Suprapubic skin (tissue), 4 donors: ENCODE results near the gene ROCK1. TPM values are rescaled to one million over a fixed set of nuclear protein-coding genes. Genes with fewer than 3 reads are reported as not detected.

Experiments used
- DNase-seq, 2 donors: peaks; one replicate each; pipeline ENCODE4 v3.0.0-alpha.2; 2019; ENCODE audit warnings: low spot score in 2 of 2
- H3K27ac ChIP-seq: fragments of 200-600 bp; sonication (generic); one replicate; pipeline ENCODE4 v1.5.1; 2019
- H3K27me3 ChIP-seq: fragments of 200-600 bp; sonication (generic); one replicate; pipeline ENCODE4 v1.5.1; 2019
- H3K36me3 ChIP-seq: fragments of 200-600 bp; sonication (generic); one replicate; pipeline ENCODE4 v1.5.1; 2019
- H3K4me1 ChIP-seq: fragments of 200-600 bp; sonication (generic); one replicate; pipeline ENCODE4 v1.5.1; 2019
- H3K4me3 ChIP-seq: fragments of 200-600 bp; sonication (generic); one replicate; pipeline ENCODE4 v1.5.1; 2019; ENCODE audit warnings: mild to moderate bottlenecking
- H3K9me3 ChIP-seq: fragments of 200-600 bp; sonication (generic); one replicate; pipeline ENCODE4 v1.5.1; 2019
- EP300 ChIP-seq: sonication (generic); formaldehyde crosslinking; IDR thresholded peaks from one replicate; pipeline ENCODE4 v1.6.1; 2017; ENCODE audit warnings: antibody characterized with exemption
- POLR2A ChIP-seq, 2 donors: fragments of 450-650 bp; IDR thresholded peaks; one replicate each; pipeline ENCODE4 v1.6.1; 2017; ENCODE audit warnings: antibody characterized with exemption in 2 of 2, mild to moderate bottlenecking in 2 of 2, moderate library complexity in 2 of 2
- POLR2AphosphoS5 ChIP-seq, 3 donors: sonication (generic); formaldehyde crosslinking; IDR thresholded peaks; one replicate each; pipeline ENCODE4 v1.6.1; 2017; ENCODE audit warnings: antibody characterized with exemption in 3 of 3
- WGBS: methylation state at CpG from one replicate; pipeline ENCODE4 v1.1.5; 2018; 5-methylcytosine and 5-hydroxymethylcytosine counted together
- total RNA-seq, 4 donors: library from RNA; depleted of rRNA; stranded (reverse); fragments of >200 nt; gene quantifications; one replicate each; pipeline ENCODE4 v1.1.0, GENCODE V29; 2016
- TF ChIP-seq, protein P1 (sequence below), 2 donors: fragments of 200-600 bp in 1 of 2; fragments of 450-650 bp in 1 of 2; sonication (generic) in 1 of 2; IDR thresholded peaks; one replicate each; pipeline ENCODE4 v1.5.1; 2016 to 2019; ENCODE audit warnings: antibody characterized with exemption in 2 of 2, mild to moderate bottlenecking in 1 of 2, moderate library complexity in 1 of 2

The ROCK1 gene
- total RNA-seq, 4 donors from 2014 or later, result 11.6 to 51.9 (median 26.2) TPM

DNA sequence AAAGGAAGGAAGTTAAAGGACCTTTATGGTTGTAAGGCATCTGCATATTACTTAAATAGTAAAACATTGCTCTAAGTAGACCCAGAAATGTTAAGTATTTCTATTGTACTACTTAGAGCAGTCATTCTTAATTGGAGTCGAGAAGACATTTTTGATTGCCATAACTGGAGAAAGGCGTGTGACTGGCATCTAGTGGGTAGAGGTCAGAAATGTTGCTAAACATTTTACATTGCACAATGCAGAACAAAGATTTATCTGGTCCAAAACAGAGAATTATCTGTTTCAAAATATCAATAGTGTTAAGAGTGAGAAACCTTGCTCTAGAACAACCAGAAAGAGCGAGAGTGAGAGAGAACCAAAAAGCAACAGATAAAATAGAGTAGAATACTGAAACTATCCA, 23.3 kb upstream of the ROCK1 start:
- TF ChIP-seq, protein P1, sequence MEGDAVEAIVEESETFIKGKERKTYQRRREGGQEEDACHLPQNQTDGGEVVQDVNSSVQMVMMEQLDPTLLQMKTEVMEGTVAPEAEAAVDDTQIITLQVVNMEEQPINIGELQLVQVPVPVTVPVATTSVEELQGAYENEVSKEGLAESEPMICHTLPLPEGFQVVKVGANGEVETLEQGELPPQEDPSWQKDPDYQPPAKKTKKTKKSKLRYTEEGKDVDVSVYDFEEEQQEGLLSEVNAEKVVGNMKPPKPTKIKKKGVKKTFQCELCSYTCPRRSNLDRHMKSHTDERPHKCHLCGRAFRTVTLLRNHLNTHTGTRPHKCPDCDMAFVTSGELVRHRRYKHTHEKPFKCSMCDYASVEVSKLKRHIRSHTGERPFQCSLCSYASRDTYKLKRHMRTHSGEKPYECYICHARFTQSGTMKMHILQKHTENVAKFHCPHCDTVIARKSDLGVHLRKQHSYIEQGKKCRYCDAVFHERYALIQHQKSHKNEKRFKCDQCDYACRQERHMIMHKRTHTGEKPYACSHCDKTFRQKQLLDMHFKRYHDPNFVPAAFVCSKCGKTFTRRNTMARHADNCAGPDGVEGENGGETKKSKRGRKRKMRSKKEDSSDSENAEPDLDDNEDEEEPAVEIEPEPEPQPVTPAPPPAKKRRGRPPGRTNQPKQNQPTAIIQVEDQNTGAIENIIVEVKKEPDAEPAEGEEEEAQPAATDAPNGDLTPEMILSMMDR (IDR thresholded peaks at IDR 0.05), result peak; percentile 15 to 29
- TF ChIP-seq POLR2A (IDR thresholded peaks at IDR 0.05), result no peak
- DNase-seq, result no peak
- Histone ChIP-seq H3K9me3 (no peaks in the 10 kb centered on the region), H3K27me3 (no peaks in the 10 kb centered on the region), H3K4me1 (no peaks in the 10 kb centered on the region), H3K36me3 (no peaks in the 10 kb centered on the region), H3K4me3 (no peak overlapping the region), H3K27ac (no peak overlapping the region)
- WGBS, result 50% methylated on average over 3 of the region's 3 CpGs

DNA sequence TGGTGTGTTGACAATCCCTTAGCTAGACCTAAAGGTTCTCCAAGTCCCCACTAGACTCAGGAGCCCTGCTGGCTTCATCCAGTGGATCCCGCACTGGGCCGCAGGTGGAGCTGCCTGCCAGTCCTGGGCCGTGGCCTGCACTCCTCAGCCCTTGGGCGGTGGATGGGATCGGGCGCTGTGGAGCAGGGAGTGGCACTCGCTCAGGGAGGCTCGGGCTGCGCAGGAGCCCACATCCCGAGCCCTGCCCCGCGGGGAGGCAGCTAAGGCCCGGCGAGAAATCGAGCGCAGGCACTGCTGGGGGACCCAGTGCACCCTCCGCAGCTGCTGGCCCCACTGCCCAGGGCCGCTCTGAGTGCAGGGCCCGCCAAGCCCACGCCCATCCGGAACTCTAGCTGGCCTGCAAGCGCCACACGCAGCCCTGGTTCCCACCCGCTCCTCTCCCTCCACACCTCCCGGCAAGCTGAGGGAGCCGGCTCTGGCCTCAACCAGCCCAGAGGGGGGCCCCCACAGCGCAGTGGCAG, 20.8 kb upstream of the ROCK1 start:
- WGBS, result 100% methylated on average over 3 of the region's 27 CpGs

DNA sequence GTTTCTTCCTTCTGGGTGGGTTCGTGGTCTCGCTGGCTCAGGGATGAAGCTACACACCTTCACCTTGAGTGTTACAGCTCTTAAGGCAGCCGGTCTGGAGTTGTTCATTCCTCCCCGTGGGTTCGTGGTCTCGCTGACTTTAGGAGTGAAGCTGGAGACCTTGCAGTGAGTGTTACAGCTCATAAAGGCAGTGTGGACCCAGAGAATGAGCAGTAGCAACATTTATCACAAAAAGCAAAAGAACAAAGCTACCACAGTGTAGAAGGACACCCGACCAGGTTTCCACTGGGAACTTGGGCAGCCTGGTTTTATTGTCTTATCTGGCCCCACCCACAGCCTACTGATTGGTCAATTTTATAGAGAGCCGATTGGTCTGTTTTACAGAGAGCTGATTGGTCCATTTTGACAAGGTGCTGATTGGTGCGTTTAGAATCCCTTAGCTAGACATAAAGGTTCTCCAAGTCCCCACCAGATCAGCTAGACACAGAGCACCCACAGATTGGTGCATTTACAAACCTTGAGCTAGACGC, 20.1 kb upstream of the ROCK1 start:
- 99% methylated on average over 7 of the region's 10 CpGs for WGBS
- no peak for DNase-seq
- no peaks in the 10 kb centered on the region for H3K4me1 ChIP-seq
- no peak for TF ChIP-seq POLR2A (IDR thresholded peaks at IDR 0.05)
- TF ChIP-seq EP300, result no peak
- TF ChIP-seq POLR2AphosphoS5 (IDR thresholded peaks at IDR 0.05), result no peak
- TF ChIP-seq, protein P1 (IDR thresholded peaks at IDR 0.05), result no peak
- H3K27ac ChIP-seq, result no peak overlapping the region
- H3K9me3 ChIP-seq, result no peaks in the 10 kb centered on the region
- H3K4me3 ChIP-seq, result no peak overlapping the region
- no peaks in the 10 kb centered on the region for H3K36me3 ChIP-seq
- H3K27me3 ChIP-seq, result no peaks in the 10 kb centered on the region

More for the DNA sequence above, 20.8 kb upstream of the ROCK1 start:
- Histone ChIP-seq H3K27me3 (no peaks in the 10 kb centered on the region), H3K9me3 (no peaks in the 10 kb centered on the region), H3K4me1 (no peaks in the 10 kb centered on the region), H3K36me3 (no peaks in the 10 kb centered on the region), H3K27ac (no peak overlapping the region), H3K4me3 (no peak overlapping the region)
- no peak for TF ChIP-seq POLR2A (IDR thresholded peaks at IDR 0.05)
- TF ChIP-seq POLR2AphosphoS5 (IDR thresholded peaks at IDR 0.05), result no peak
- TF ChIP-seq, protein P1 (IDR thresholded peaks at IDR 0.05), result no peak
- no peak for TF ChIP-seq EP300
- no peak for DNase-seq

DNA sequence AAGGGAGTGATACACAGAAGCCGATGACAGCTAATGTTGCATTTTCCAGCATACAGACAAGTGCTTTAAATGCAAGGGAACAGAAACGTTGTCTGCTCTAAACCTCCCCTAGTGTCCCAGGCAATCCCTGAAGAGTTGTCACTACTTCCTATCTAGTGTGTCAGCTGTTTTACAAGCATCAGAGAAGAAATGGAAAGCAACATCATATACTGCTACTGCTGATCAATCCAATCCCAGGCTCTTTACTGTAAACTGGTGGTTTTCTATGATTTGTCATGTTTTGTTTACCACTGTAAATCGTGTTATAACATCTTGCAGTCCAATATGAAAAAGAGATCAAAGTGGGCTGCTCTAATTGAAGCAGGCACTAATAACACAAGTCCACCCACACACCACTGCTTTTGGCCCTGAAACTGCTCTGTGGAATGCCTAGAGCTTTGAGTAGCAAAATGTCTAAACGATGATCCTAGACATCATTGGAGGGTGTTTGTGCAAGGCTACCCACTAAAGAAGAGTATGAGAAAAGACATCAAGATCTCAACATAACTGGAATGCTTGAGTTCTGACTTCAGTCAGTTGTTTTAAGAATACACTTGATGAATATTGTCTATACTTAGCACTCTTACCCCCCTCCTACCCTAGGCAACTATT, 18.1 kb upstream of the ROCK1 start:
- Histone ChIP-seq H3K36me3 (no peaks in the 10 kb centered on the region), H3K27me3 (no peaks in the 10 kb centered on the region), H3K4me1 (no peaks in the 10 kb centered on the region), H3K9me3 (no peaks in the 10 kb centered on the region), H3K27ac (no peak overlapping the region), H3K4me3 (no peak overlapping the region)
- DNase-seq, result no peak
- TF ChIP-seq, protein P1 (IDR thresholded peaks at IDR 0.05), result no peak
- TF ChIP-seq POLR2AphosphoS5 (IDR thresholded peaks at IDR 0.05), result no peak
- TF ChIP-seq POLR2A (IDR thresholded peaks at IDR 0.05), result no peak
- no peak for TF ChIP-seq EP300
- 42% methylated on average over 4 of the region's 4 CpGs for WGBS

DNA sequence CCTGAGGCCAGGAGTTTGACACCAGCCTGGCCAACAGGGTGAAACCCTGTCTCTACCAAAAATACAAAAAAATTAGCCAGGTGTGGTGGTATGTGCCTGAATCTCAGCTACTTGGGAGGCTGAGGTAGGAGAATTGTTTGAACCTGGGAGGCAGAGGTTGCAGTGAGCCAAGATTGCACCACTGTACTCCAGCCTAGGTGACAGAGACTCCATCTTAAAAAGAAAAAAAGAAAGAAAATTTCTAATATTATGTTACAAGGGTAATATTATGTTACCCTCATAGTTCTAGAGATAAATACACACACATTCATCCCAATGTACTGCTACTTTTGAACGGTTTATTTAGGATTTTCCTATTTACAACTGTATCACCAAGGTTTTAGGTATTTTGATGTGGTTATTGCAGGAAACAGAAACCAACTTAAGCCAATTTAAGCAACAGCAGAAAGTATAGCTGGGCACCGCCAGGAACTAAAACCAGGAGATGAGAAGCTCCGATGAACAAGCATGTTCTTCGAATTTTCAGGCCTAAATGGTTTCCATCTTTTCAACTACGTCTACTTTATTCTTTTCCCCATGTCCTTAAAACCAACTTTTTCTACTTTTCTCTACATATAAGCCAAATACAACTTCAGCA, 11.8 kb upstream of the ROCK1 start:
- Histone ChIP-seq H3K4me3 (no peak overlapping the region), H3K36me3 (no peaks in the 10 kb centered on the region), H3K27ac (no peak overlapping the region), H3K4me1 (no peaks in the 10 kb centered on the region), H3K9me3 (no peaks in the 10 kb centered on the region), H3K27me3 (no peaks in the 10 kb centered on the region)
- no peak for TF ChIP-seq POLR2A (IDR thresholded peaks at IDR 0.05)
- TF ChIP-seq, protein P1 (IDR thresholded peaks at IDR 0.05), result no peak
- TF ChIP-seq EP300, result no peak
- 88% methylated on average over 5 of the region's 5 CpGs for WGBS
- DNase-seq, result no peak
